ENCODE results near the gene TADA1. TPM values are rescaled to one million over a fixed set of nuclear protein-coding genes. Genes with fewer than 3 reads are reported as not detected.
"Not testable (repeated sequence)": the region's sequence is repeated elsewhere in the genome, so short reads cannot be mapped to it uniquely, and the experiment has no call there.

Gene TADA1
- total and polyA plus RNA-seq, 8 donors: 2.8 to 8.2 (median 4.0) TPM

- intact Hi-C loops (cut with DNase I): no loop called here
- Histone ChIP-seq H3K36me3 (peaks cover 0 to 9% (median 4%) of the 10 kb centered on the region in 3 donors), H3K9me3 (no peaks in the 10 kb centered on the region), H3K27me3 (no peaks in the 10 kb centered on the region), H3K4me3 (peak within 1 kb of the TSS; percentile 31 to 75 (median 66)), H3K27ac (peak within 1 kb of the TSS; percentile 85 to 94 (median 90)), H3K4me1 (peaks cover 29 to 43% (median 31%) of the 10 kb centered on the region in 3 donors)
- TF ChIP-seq CTCF (IDR thresholded peaks at IDR 0.05): no peak
- 0 to 1% methylated on average over 33 to 63 of the region's 63 CpGs for WGBS, 2 donors
- DNase-seq: peak; percentile 92 to 96 (median 93)
- no peak for FAIRE-seq
- ATAC-seq: peak; percentile 90 to 97 (median 94)
Measured at GRCh38 chr1:166838766-166839599, 37.1 kb downstream of the TADA1 start, which contains the start of gene POGK. Gene POGK, plus strand, starts transcription at chr1:166839475. Its CDS starts 1,482 bp downstream, at chr1:166840957.

- no peak overlapping the region for H3K27ac ChIP-seq
- no peak overlapping the region for H3K4me3 ChIP-seq
- ATAC-seq (no peak), FAIRE-seq (no peak), DNase-seq (no peak)
- peaks cover 0 to 4% (median 2%) of the 10 kb centered on the region in 3 donors for H3K36me3 ChIP-seq
- no peaks in the 10 kb centered on the region for H3K9me3 ChIP-seq
- intact Hi-C loops (cut with DNase I): no loop called here
- no peaks in the 10 kb centered on the region for H3K27me3 ChIP-seq
- H3K4me1 ChIP-seq: peaks cover 14 to 21% (median 15%) of the 10 kb centered on the region in 3 donors
- WGBS, 2 donors: 95 to 98% methylated on average over 4 of the region's 4 CpGs
- TF ChIP-seq CTCF (IDR thresholded peaks at IDR 0.05): no peak
Measured at GRCh38 chr1:166836733-166837132, 39.3 kb downstream of the TADA1 start.

GRCh38 chr1:166829762-166830161 lies 46.3 kb downstream of the TADA1 start:
- DNase-seq; H3K4me1 ChIP-seq; FAIRE-seq; H3K36me3 ChIP-seq; H3K9me3 ChIP-seq; H3K4me3 ChIP-seq; intact Hi-C loops (cut with DNase I); H3K27me3 ChIP-seq; H3K27ac ChIP-seq; ATAC-seq: not testable (repeated sequence)
- 43 to 48% methylated on average over 1 of the region's 1 CpG for WGBS, 2 donors

- Histone ChIP-seq H3K9me3 (no peaks in the 10 kb centered on the region), H3K4me3 (no peak overlapping the region), H3K27ac (no peak overlapping the region), H3K4me1 (no peaks in the 10 kb centered on the region), H3K27me3 (peaks cover 0 to 3% (median 0%) of the 10 kb centered on the region in 4 donors), H3K36me3 (no peaks in the 10 kb centered on the region)
- no peak for ATAC-seq
- no peak for DNase-seq
- TF ChIP-seq CTCF (IDR thresholded peaks at IDR 0.05): no peak
- intact Hi-C loops (cut with DNase I): no loop called here
- FAIRE-seq: no peak
Measured at GRCh38 chr1:166827426-166827825, 48.6 kb downstream of the TADA1 start.

GRCh38 chr1:166822385-166822784 lies 53.7 kb downstream of the TADA1 start:
- H3K36me3 ChIP-seq: no peaks in the 10 kb centered on the region
- ATAC-seq: no peak
- H3K27me3 ChIP-seq: no peaks in the 10 kb centered on the region
- FAIRE-seq: no peak
- intact Hi-C loops (cut with DNase I): no loop called here
- no peak overlapping the region for H3K4me3 ChIP-seq
- H3K27ac ChIP-seq: no peak overlapping the region
- no peak for TF ChIP-seq CTCF (IDR thresholded peaks at IDR 0.05)
- 65 to 74% methylated on average over 7 of the region's 7 CpGs for WGBS, 2 donors
- DNase-seq: no peak
- no peaks in the 10 kb centered on the region for H3K4me1 ChIP-seq
- H3K9me3 ChIP-seq: no peaks in the 10 kb centered on the region
